ENCODE results near the gene UBL4B. TPM values are rescaled to one million over a fixed set of nuclear protein-coding genes. Genes with fewer than 3 reads are reported as not detected.

Gene UBL4B
- total RNA-seq, 1 donor: not detected

DNA sequence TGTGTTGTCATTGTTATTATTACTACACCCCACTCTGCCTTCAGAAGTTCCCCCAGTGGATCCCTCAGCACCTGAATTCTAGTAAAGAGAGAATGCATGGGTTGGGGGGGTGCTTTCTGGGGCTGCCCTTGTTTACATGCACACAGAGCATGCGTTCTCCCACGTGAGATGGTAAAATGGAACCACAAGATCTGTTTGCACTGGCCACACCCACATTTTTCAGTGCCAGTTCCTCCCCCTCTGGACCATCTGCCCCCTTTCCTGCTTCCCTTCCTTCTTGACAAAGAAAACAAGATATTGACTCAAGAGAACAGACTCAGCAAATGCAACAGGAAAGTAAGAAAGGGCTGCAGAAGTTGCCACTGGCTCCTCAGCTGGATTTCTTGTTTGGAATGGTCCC is 46.9 kb downstream of the UBL4B start:
- TF ChIP-seq CTCF (IDR thresholded peaks at IDR 0.05; ENCODE audit: insufficient read depth, low read length): no peak
- no peak for DNase-seq (ENCODE audit: low read depth)
- no peak overlapping the region for H3K4me3 ChIP-seq (ENCODE audit: low read depth, low read length)

DNA sequence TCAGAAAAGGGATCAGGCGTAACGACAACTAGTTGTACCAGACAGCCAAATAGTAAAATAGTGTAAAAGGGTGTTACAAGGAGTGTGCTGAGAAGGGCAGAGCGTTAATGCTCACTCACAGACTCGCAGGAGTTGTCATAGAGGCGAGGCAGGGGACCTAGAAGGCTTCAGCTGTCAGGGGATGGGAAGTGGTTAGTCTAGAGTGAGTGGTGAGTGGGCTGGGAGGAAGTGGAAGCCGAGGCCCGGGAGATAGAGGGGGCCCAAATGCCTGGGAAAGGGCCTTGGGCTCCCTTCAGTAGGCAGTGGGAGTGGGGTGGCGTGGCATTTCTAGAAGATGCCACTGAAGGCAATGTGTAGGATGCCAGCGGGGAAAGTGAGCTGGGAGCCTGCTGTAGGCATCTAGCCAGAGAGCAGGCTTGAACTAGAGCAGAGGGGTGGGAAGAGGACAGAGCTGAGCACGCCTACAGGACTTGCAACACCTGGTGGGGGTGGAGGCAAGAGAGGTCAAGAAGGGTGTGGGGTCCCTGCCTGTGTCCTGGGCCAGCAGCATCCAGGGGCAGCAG is 48.4 kb downstream of the UBL4B start:
- TF ChIP-seq CTCF (IDR thresholded peaks at IDR 0.05; ENCODE audit: insufficient read depth, low read length): no peak
- DNase-seq (ENCODE audit: low read depth): no peak
- H3K4me3 ChIP-seq (ENCODE audit: low read depth, low read length): no peak overlapping the region

- TF ChIP-seq CTCF (IDR thresholded peaks at IDR 0.05; ENCODE audit: insufficient read depth, low read length): no peak
- DNase-seq (ENCODE audit: low read depth): no peak
- H3K4me3 ChIP-seq (ENCODE audit: low read depth, low read length): no peak overlapping the region
These were observed 48.9 kb downstream of the UBL4B start for GRCh38 chr1:110161165-110161564.

DNA sequence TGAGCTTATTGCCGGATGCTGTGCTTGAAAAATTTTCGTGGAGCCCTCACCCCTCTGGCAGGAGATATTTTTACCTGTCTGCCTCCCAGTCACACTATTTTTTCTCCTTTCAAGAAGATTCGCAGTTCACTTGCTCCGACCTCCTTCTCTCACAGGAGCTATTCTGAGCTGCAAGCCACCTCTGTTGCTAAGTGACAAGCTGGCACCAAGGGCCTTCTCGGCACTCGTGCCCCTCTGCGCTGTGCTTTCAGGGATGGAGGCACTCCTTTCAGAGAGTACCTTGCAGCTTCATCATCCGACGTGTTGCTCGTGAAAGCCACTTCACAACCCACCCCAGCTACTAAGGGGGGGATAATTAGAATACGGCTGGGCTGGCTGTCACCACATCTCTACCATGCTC is 49.6 kb downstream of the UBL4B start:
- no peak for TF ChIP-seq CTCF (IDR thresholded peaks at IDR 0.05; ENCODE audit: insufficient read depth, low read length)
- no peak overlapping the region for H3K4me3 ChIP-seq (ENCODE audit: low read depth, low read length)
- no peak for DNase-seq (ENCODE audit: low read depth)

Other genes starting within 250 kb of the UBL4B start
- 36.5 and 61.9 TPM in 2 replicates for gene CSF1, start 201.6 kb upstream of the UBL4B start, total RNA-seq (ENCODE audit: low replicate concordance)
- 48.5 and 59.3 TPM in 2 replicates for gene AHCYL1, start 127.7 kb upstream of the UBL4B start, total RNA-seq (ENCODE audit: low replicate concordance)
- gene STRIP1, start 77.8 kb upstream of the UBL4B start, total RNA-seq (ENCODE audit: low replicate concordance): 29.0 and 50.3 TPM in 2 replicates
- 0.09 TPM in 1 of 2 replicates, not detected in the other for gene ALX3, start 41.8 kb upstream of the UBL4B start, total RNA-seq (ENCODE audit: low replicate concordance)
- 0.16 and 0.90 TPM in 2 replicates for gene SLC6A17, start 38.1 kb downstream of the UBL4B start, total RNA-seq (ENCODE audit: low replicate concordance)
- gene KCNC4, start 97.9 kb downstream of the UBL4B start, total RNA-seq (ENCODE audit: low replicate concordance): 4.7 and 6.8 TPM in 2 replicates
- 23.1 and 43.9 TPM in 2 replicates for gene RBM15, start 226.9 kb downstream of the UBL4B start, total RNA-seq (ENCODE audit: low replicate concordance)

Measured in fibroblast of the aortic adventitia (primary cell).